ENCODE data around the gene SPEF2. TPM values are rescaled to one million over a fixed set of nuclear protein-coding genes. Genes with fewer than 3 reads are reported as not detected.

SPEF2 gene
- total RNA-seq, 1 donor from 2014 or later, result 1.1 TPM

DNA sequence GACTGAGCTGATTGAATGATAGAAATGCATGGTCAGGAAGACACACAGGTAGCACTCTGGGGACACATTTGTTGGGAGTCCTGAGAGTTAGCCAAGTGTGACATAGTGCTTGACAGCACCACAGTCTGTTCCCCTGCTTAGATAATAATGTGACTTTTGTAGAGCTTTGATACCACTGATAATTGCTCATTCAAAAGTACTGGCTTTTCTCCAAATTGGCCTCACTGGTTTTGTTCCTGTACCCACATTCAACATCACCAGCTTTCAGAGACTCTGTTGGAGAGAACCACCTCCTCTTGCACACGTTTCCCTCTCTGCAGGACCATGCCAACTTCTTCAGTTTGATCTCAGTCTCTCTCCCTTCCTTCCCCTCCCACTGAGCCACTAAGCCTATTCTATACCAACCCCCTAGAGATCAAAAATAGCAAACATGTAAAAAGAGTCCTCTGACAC lies 186.6 kb downstream of the SPEF2 start:
- intact Hi-C loops (cut with DNase I), result no loop called here
- DNase-seq (ENCODE audit: missing footprints) (no peak), ATAC-seq (no peak)

DNA sequence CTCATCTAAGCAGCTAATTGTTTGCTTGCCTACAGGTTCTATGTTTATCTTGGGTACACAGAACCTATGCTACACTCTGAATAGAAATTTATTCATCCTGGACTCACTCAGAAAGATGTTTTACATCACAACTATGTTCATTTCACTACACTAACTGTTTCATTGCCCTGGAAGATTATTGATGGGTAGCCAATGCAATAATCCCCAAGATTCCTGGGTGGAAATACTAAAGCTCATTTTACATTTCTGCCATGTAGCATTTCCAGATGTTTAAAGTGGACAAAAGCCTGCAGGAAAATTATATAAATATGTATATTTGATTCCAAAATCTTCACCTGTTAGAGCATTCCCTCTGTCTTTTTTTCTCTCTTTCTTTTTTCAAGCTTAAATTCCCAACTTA lies 187.2 kb downstream of the SPEF2 start:
- ATAC-seq (no peak), DNase-seq (ENCODE audit: missing footprints) (no peak)
- intact Hi-C loops (cut with DNase I), result no loop called here

DNA sequence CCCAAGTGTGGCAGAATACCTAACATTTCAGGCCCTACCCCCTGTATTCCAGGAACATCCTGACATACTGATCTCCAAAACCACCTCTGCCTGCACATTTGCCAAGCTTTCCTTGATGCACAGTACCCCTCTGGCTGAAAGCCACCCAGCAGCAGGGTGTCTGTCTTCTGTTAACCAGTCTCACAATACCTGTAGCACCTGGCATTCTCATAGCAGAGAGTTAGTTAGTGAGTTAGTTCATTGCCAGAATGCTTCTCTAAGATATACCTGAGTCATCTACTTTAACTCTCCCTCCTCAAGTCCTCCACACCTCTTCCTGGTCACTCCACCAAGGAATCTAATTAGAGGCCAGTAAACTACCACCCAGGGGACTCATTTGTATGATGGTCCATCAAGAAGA lies 192.9 kb downstream of the SPEF2 start:
- no peak for DNase-seq (ENCODE audit: missing footprints)
- no peak for ATAC-seq
- intact Hi-C loops (cut with DNase I), result no loop called here

DNA sequence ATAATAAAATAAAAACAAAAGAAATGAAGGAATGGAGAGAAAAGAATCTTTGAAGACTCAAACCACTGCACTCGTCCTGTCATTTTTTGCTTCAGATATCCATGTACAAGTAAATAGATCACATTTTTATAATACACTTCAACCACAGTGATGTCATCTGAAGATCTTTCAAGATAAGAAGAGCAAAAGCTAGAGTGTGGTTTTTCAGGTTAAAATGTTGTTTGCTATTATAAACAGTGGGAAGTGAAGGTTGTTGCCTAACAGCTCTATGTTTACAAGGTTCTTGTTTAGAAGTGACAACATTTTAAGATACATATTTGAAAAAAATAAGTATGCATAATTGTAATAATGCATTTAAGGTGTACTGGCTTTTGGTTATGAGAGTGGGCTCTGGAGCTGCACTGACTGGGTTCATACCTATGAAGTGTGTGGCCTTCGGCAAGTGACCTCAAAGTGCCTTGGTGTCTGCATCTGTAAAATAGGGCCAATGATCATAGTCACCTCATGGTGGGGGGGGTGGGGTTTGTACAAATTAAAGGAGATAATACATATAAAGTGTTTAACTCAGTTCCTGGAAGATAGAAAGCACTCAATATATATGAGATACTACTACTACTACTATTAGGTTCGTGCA lies 193.6 kb downstream of the SPEF2 start:
- intact Hi-C loops (cut with DNase I), result no loop called here
- ATAC-seq (no peak), DNase-seq (ENCODE audit: missing footprints) (no peak)

DNA sequence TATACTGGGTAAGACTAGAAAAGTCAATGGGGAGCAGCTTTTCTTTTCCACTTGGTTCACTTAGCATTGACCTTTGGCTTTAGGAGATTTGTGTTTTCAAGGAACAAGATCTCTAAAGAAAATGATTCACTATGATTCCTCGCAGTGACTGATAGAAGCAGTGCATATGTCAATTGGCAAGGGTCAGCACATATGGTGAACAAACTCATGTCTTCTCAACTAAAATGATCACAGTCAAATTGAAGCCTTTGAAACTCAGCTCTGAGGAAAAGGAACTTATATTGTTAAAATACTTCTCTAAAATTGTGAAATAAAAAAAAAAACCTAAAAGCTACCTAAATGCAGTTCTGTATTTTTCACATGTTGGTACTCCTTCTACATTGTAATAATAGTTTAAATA lies 195.9 kb downstream of the SPEF2 start:
- DNase-seq (ENCODE audit: missing footprints) (no peak), ATAC-seq (no peak)
- intact Hi-C loops (cut with DNase I), result no loop called here

DNA sequence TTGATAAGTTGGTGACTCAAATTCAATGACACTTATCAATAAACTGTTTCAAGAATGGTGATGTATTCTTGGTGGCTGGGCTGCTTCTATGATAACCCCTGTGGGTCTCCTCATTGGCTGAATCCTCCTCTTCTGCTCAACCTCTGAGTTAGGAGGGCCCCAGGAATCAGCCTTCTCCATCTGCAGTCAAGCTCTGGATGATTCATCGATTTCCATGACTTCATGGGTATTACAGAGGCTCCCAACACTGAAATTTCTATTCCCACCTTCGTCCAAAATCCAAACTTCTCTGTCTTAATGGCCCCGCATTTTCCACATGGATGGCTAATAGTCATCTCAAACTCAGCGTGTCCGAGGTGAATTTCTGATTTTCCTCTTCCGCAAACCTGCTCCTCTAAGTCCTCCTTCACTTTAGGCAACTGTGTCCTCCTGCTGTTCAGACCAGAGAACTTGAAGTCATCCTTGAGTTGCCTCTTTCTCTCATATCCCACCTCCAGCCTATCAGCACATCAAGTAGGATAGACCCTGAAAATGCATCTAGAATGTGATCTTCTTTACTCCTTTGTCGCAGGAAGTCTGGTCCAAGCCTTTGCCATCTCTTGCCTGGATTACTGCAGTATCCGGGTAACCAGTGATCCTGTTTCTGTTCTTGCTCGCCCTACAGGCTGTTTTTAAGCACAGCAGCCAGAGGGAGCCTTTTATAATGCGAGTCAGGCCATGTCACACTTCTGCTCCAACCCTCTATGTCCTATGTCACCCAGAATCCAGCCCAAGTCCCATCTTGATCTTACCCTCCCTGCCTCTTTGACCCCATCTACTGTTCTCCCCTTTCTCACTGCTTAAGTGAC lies 197.7 kb downstream of the SPEF2 start:
- no peak for ATAC-seq
- DNase-seq (ENCODE audit: missing footprints), result no peak
- intact Hi-C loops (cut with DNase I), result loop anchor here (2.0 kb wide), 1 partner anchor 67 kb away; no protein-coding TSS in a partner anchor

DNA sequence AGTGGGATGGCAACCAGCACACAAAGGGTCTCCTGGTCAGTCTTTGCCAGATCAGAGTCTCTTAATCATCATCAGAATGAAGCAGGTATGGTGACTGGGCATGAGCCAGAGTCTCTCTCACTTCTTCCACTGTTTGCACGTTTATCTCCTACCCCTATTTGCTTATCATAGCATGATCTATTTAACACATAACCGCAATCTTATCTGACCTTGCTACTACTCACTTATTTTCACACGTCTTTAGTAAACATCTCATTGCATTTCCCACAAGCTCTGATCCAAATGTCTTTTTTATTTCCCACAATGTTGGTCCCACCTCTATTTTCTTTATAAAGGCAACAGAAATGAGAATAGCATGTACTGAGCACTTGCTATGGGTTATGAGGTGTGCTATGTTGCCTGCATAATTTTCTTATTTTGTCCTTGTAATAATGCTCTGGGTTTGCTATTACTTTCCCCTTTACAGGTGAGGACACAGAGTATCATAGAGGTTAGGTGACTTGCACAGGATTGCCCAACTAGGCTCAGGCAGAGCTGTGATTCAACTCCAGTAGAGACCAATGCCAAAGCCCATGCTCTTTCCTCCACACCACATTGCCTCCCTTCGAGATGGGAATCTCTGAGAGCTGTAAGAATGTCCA lies 199.3 kb downstream of the SPEF2 start:
- intact Hi-C loops (cut with DNase I), result no loop called here
- no peak for DNase-seq (ENCODE audit: missing footprints)
- no peak for ATAC-seq

DNA sequence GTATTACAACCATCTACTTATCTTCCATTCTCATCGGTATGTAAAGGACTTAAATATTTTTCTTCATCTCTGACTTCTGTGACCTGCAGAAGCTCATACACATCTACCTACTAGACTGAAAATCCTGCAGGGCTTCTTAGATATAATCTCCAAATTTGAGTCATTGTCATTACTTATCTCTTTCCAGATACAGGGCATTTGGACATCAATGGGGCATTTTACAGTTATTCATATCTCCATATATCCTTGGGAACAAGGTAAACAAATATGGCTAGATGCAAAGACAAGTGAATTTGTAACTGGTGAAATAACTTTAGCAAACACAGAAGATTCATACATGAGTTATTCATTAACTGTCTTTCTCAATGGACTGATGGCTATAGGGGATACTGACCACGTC lies 201.4 kb downstream of the SPEF2 start:
- DNase-seq (ENCODE audit: missing footprints) (no peak), ATAC-seq (no peak)
- intact Hi-C loops (cut with DNase I), result no loop called here

DNA sequence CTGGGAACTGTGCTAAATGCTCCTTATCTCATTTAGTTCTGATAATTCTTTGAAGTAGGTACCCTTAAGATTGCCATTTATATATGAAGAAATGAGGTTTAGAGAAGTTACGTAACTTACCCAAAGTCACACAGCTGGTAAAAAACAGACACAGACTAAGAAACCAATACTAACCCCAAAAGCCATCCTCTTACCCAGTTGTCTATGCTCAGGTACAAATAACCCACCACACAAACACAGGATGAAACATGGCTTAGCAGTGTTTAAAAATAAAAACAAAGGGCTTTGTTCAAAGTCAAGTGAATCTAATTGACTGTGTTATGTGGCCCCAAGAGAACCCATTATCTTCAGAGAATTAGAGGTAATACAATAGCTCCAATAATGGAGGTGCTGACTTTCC lies 202.0 kb downstream of the SPEF2 start:
- no peak for ATAC-seq
- intact Hi-C loops (cut with DNase I), result no loop called here
- DNase-seq (ENCODE audit: missing footprints), result no peak

DNA sequence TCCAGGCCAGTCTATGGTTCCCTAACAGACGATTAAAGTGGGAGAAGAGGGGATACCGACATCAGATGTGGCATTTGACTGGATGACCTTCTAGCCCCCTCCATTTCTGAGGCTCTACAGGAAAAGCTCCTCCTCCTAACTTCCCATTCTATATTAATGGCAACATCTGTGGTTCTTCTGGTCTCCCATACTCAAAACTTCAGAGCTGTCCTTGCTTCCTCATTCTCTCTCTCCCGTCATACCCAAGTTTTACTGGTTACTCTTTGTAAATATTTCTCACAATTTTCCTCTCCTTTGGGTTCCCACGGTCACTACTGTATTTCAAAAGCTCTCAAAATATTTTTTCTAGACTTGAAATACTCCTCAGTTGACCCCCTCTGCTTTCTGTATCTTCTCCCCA lies 203.1 kb downstream of the SPEF2 start:
- ATAC-seq (no peak), DNase-seq (ENCODE audit: missing footprints) (no peak)
- intact Hi-C loops (cut with DNase I), result no loop called here

DNA sequence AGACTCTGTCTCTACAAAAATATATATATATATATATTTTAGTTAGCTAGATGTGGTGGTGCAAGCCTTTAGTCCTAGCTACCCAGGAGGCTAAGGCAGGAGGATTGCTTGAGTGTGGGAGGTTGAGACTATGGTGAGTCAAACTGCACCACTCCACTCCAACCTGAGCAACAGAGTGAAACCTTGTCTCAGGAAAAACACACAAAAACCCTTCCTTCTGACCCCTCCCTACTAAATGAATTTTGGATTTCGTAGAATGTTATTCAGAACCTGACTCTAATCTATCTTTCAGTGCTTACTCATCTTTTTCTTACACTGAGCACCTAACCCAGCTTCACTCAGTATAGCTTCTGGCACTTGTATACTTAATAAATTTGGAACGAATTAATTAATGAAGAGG lies 203.8 kb downstream of the SPEF2 start:
- intact Hi-C loops (cut with DNase I), result no loop called here
- ATAC-seq, result no peak
- DNase-seq (ENCODE audit: missing footprints), result no peak

DNA sequence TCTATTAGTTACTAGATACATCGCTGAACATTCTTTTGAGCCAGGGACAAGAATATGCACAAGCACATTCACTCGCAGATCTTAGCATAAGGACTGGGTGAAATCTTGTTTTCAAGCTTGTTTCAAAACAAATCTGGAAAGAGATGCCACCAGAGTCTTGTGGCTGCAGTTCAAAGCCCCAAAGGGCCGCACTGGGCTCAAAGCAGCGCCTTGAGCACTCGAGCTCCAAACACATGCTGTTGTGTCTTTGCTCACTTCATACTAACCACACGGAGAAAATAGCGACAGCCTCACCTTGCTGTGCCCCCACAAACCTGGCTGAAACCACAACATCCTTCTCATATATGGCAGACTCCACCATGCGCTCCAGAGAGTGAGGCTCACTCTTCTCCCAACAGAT lies 204.8 kb downstream of the SPEF2 start:
- no peak for DNase-seq (ENCODE audit: missing footprints)
- intact Hi-C loops (cut with DNase I), result no loop called here
- ATAC-seq, result no peak

DNA sequence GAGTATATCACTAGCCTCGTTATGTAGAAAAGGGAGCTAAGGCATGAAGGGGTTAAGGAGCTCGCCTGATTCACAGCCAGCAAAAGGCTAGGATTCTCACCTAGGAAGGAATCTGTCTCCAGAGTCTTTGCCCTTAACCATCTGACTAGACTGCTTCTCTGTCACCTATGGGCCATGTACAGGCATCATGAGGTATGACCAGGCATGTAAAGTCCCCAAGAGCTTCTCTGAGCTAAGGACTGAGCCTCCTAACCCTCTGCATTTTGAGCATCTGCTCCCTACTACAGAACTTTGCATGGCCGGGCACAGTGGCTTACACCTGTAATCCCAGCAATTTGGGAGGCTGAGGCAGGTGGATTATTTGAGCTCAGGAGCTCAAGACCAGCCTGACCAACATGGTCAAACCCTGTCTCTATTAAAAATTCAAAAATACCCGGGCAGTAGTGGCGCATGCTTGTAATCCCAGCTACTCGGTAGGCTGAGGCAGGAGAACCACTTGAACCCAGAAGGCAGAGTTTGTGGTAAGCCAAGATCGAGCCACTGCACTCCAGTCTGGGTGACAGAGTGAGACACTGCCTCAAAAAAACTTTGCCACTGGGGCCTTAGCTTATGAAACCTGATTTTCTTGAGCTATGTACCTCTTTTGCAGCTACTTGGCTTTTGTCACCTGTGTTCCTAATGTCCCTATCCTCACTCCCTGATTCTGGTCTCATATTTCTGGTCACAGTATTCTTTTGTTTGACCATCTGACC lies 205.9 kb downstream of the SPEF2 start:
- intact Hi-C loops (cut with DNase I), result no loop called here
- ATAC-seq, result no peak
- no peak for DNase-seq (ENCODE audit: missing footprints)

DNA sequence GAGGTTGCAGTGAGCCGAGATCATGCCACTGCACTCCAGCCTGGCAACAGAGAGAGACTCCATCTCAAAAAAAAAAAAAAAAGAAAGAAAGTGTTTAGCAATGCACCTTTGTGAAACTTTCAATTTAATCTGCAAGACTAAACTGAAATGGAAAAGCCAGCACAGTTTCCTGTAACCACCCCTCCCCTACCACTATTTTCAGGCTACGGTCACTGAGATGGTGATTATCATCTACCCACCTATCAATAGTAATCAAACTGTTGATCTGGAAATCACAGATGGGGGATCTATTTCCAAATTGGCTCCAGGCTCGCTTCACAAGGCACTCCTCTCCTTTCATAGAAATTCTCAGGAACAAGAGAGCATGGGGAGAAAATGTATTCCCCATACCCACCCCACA lies 208.4 kb downstream of the SPEF2 start:
- no peak for ATAC-seq
- DNase-seq (ENCODE audit: missing footprints), result no peak
- intact Hi-C loops (cut with DNase I), result no loop called here

DNA sequence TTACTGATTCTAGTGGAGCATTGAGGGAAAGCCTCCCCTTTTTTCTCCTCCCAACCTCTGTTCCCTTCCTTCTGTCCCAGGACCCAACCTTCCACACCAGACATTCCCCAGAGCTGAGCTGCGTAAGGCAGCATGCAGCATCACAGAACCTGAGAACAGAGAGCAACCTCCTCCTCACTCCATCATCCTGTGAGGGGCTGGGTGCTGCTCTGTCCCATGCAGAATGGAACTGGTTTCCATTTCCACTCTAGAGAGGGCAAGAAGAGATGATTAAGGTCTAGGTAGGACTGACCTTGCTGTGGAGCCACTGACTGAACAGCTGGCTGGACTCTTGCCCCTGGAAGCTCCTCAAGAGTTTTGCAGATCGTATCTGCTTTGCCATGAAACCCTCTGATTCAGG lies 208.9 kb downstream of the SPEF2 start:
- ATAC-seq (no peak), DNase-seq (ENCODE audit: missing footprints) (no peak)
- intact Hi-C loops (cut with DNase I), result no loop called here

DNA sequence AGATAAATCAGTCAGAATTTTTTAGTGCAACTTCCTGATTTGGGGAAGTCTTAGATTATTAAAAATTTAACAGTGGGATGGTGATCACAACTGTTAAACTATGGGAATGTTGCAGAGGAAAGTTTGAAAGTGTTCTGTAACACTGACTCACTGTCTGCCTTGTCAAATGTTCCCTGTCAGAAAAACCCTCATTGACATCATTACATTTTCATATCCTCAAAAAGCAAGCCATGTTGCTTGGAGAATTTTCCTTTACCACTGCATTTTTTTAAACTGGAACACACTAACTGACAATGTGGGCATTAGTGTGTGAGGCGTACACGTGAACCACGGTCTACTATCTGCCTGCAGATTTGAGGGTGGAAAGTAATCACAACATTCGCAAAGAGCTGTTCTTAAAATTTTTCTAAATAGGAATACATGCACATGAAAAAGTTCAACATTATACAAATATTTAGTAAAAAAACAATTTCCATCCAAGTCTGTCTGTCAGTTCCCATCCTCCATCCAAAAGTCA lies 210.5 kb downstream of the SPEF2 start:
- intact Hi-C loops (cut with DNase I), result no loop called here
- no peak for DNase-seq (ENCODE audit: missing footprints)
- no peak for ATAC-seq

DNA sequence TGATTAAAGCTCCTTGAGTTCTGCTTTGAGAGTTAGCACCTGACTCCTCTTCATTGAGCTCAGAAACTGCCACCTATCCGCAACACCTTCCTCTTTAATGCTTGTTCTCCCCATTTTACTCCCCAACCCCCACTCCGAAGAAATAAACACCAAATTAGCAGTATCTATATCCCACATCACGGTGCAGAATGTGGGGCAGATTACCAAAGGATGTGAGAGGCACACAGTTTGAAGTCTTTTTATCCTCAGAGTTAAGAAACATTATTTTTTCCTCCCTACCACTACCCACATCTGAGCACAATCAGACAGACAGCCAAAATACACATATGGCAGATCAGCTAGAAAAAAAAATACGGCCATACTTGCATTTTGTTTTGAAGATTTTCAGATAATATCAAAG lies 212.9 kb downstream of the SPEF2 start:
- intact Hi-C loops (cut with DNase I), result no loop called here
- ATAC-seq, result no peak

DNA sequence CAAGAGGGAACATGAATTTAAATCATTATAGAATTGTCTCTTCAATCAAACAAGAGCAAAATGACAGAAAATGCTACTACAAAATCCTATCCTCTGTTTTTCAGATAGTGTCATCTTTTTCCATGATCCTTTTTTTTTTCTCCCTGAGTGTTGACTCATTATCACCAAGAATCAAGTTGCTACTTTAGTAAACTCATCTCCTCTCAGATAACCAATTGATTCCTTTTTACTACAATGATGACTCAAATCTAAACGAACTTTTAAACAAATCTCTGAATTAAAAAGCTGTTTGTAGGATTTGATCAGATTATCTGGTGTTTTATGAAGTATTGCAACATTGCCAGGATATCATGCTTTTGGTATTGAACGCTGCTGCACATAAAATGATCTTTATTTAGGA lies 215.1 kb downstream of the SPEF2 start:
- no peak for ATAC-seq
- intact Hi-C loops (cut with DNase I), result no loop called here

More for the DNA sequence above, 212.9 kb downstream of the SPEF2 start:
- no peak for DNase-seq (ENCODE audit: missing footprints)

DNA sequence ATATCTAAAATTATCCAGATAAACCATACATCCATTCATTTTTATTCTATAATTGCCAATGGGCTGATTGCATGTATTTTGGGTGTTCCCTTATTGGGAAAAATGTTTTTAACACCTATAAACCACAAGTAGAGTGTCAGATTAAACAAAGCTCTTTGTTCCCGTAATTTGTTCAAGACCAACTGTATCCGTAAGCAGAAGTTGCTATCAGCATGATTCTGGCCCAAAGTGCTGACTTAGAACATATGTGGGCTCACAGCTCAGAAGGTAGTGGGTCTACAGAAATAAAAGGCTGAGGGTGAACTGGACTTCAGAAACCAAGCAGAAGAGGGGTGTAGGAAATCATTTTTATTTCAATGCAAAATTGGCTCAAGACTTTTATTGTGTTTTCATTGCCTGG lies 215.6 kb downstream of the SPEF2 start:
- intact Hi-C loops (cut with DNase I), result no loop called here
- DNase-seq (ENCODE audit: missing footprints) (no peak), ATAC-seq (no peak)

More for the DNA sequence above, 215.1 kb downstream of the SPEF2 start:
- no peak for DNase-seq (ENCODE audit: missing footprints)
